AG04450 (cell line): Measurements from ENCODE around the gene MFAP1. TPM values are rescaled to one million over a fixed set of nuclear protein-coding genes. Genes with fewer than 3 reads are reported as not detected.
"Not testable (repeated sequence)": the region's sequence is repeated elsewhere in the genome, so short reads cannot be mapped to it uniquely, and the experiment has no call there.

ENCODE experiments used
- CTCF ChIA-PET: fragments of 300-600, 350-600 bp; formaldehyde crosslinking; extraction: SDS; loops from one replicate; lab custom pipeline; 2022; ENCODE audit warnings: antibody characterized with exemption, inconsistent platforms; lab: Charles Lee
- POLR2A ChIA-PET: fragments of 350-600 bp; formaldehyde crosslinking; extraction: SDS; loops from one replicate; lab custom pipeline; 2021; ENCODE audit warnings: antibody characterized with exemption, inconsistent platforms; lab: Yijun Ruan, JAX
- DNase-seq: peaks from one replicate; pipeline ENCODE4 v3.0.0-alpha.2; 2011; ENCODE audit warnings: low read depth, low spot score
- H3K27ac ChIP-seq: one replicate; pipeline ENCODE4 v1.5.1; 2012; ENCODE audit warnings: low read depth, low read length, control low read depth
- H3K27me3 ChIP-seq: one replicate; pipeline ENCODE4 v1.6.0; 2012; ENCODE audit warnings: low read length; ENCODE audit not compliant: control insufficient read depth, insufficient read depth
- H3K4me3 ChIP-seq: 2 replicates; pipeline ENCODE4 v1.5.1; 2011; ENCODE audit warnings: mild to moderate bottlenecking, low read depth, low read length, control low read depth
- H3K9me3 ChIP-seq: 2 replicates; pipeline ENCODE4 v1.5.1; 2012; ENCODE audit warnings: low read length; ENCODE audit not compliant: control insufficient read depth, insufficient read depth
- polyA plus RNA-seq: library from polyadenylated mRNA; depleted of rRNA; stranded (reverse); fragments of >200 nt; gene quantifications from 2 replicates; pipeline ENCODE4 v1.2.3, GENCODE V29; 2011
- TF ChIP-seq, protein P1 (sequence below): IDR thresholded peaks from 2 replicates; pipeline ENCODE4 v1.5.1; 2011; ENCODE audit warnings: low read depth, low read length, control low read depth, inconsistent platforms

The MFAP1 gene
- polyA plus RNA-seq, 1 experiment, result 61.9 TPM

GRCh38 chr15:43852607-43853006, 28.1 kb upstream of the MFAP1 start:
- ChIA-PET POLR2A (no interaction called here), CTCF (no interaction called here)

GRCh38 chr15:43851251-43851650, 26.8 kb upstream of the MFAP1 start:
- CTCF ChIA-PET, result interaction anchor here (1.7 kb wide), 1 partner anchor 21 kb away, joined by 6 read pairs; no protein-coding TSS in a partner anchor
- Histone ChIP-seq H3K27me3 (no peaks in the 10 kb centered on the region), H3K27ac (no peak overlapping the region), H3K9me3 (no peaks in the 10 kb centered on the region), H3K4me3 (no peak overlapping the region)
- POLR2A ChIA-PET, result no interaction called here
- TF ChIP-seq, protein P1, sequence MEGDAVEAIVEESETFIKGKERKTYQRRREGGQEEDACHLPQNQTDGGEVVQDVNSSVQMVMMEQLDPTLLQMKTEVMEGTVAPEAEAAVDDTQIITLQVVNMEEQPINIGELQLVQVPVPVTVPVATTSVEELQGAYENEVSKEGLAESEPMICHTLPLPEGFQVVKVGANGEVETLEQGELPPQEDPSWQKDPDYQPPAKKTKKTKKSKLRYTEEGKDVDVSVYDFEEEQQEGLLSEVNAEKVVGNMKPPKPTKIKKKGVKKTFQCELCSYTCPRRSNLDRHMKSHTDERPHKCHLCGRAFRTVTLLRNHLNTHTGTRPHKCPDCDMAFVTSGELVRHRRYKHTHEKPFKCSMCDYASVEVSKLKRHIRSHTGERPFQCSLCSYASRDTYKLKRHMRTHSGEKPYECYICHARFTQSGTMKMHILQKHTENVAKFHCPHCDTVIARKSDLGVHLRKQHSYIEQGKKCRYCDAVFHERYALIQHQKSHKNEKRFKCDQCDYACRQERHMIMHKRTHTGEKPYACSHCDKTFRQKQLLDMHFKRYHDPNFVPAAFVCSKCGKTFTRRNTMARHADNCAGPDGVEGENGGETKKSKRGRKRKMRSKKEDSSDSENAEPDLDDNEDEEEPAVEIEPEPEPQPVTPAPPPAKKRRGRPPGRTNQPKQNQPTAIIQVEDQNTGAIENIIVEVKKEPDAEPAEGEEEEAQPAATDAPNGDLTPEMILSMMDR, result no peak
- DNase-seq, result no peak

More at GRCh38 chr15:43852607-43853006, 28.1 kb upstream of the MFAP1 start:
- Histone ChIP-seq H3K27ac (no peak overlapping the region), H3K27me3 (no peaks in the 10 kb centered on the region), H3K4me3 (no peak overlapping the region), H3K9me3 (no peaks in the 10 kb centered on the region)
- DNase-seq, result no peak
- TF ChIP-seq, protein P1, result no peak

DNA sequence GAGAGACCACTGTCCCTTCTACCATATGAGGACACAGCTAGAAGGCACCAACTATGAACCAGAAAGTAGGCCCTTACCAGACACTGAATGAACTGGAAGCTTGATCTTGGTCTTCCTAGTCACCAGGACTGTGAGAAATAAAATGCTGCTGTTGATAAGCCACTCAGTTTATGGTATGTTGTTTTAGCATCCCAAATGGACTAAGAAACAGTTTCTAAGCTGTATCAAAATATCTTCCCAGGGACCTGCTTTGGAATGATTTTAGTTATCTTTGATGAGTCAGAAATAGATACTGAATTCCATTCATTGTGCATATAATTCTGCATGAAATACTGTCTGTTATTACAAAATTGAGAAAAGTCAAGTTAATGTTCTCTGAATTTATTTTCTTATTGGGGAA, 20.9 kb upstream of the MFAP1 start:
- POLR2A ChIA-PET, result no interaction called here
- H3K27ac ChIP-seq, result no peak overlapping the region
- CTCF ChIA-PET, result no interaction called here
- H3K27me3 ChIP-seq, result no peaks in the 10 kb centered on the region
- H3K4me3 ChIP-seq, result no peak overlapping the region
- H3K9me3 ChIP-seq, result no peaks in the 10 kb centered on the region
- TF ChIP-seq, protein P1, result no peak
- no peak for DNase-seq

- not testable (repeated sequence) for H3K27ac ChIP-seq, H3K9me3 ChIP-seq, H3K4me3 ChIP-seq, H3K27me3 ChIP-seq, DNase-seq
- CTCF ChIA-PET, result interaction anchor here (0.5 to 0.7 kb wide), 2 partner anchors 38 to 97 kb away, joined by 4 to 5 read pairs; no protein-coding TSS in a partner anchor
- POLR2A ChIA-PET, result interaction anchor here (0.7 kb wide), 1 partner anchor 19 kb away, joined by 5 read pairs; no protein-coding TSS in a partner anchor
These were observed 8.0 kb upstream of the MFAP1 start for GRCh38 chr15:43832485-43832884.

DNA sequence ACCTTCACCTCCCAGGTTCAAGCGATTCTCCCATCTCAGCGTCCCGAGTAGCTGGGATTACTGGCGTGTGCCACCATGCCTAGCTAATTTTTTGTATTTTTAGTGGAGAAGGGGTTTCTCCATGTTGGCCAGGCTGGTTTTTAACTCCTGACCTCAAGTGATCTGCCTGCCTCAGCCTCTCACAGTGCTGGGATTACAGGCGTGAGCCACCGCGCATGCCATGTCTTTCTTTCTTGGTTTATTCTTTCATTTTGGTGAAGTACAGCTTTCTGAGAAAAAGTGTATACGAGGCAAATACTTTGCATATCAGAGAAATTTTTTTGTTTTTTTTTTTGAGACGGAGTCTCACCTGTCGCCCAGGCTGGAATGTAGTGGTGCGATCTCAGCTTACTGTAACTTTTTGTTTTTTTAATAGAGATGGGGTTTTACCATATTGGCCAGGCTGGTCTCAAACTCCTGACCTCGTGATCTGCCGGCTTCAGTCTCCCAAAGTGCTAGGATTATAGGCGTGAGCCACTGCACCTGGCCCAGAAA, 7.1 kb upstream of the MFAP1 start:
- H3K9me3 ChIP-seq, H3K27me3 ChIP-seq, H3K27ac ChIP-seq, POLR2A ChIA-PET, DNase-seq, H3K4me3 ChIP-seq: not testable (repeated sequence)
- CTCF ChIA-PET, result interaction anchor here (0.5 to 0.7 kb wide), 2 partner anchors 96 to 410 kb away, joined by 4 read pairs; no protein-coding TSS in a partner anchor

GRCh38 chr15:43830691-43831275, 6.3 kb upstream of the MFAP1 start:
- H3K4me3 ChIP-seq, H3K9me3 ChIP-seq, POLR2A ChIA-PET, DNase-seq, CTCF ChIA-PET, H3K27me3 ChIP-seq, H3K27ac ChIP-seq: not testable (repeated sequence)

DNA sequence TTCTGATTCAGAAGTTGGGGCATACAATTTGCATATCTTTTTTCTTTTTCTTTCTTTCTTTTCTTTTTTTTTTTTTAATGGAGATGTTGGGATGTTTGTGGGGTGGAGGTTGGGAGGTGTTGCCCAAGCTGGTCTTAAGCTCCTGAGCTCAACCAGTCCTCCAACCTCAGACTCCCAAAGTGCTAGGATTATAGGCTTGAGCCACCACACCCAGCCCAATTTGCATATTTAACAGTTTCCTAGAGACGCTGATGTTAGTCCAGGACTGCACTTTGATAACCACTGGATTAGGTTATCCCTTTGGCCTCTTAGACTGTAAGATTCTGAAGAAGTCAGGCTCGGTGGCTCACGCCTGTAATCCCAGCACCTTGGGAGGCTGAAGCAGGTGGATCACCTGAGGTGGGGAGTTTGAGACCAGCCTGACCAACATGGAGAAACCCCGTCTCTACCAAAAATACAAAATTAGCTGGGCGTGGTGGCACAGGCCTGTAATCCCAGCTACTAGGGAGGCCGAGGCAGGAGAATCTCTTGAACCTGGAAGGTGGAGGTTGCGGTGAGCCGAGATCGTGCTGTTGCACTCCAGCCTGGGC, 5.6 kb upstream of the MFAP1 start:
- DNase-seq, H3K27me3 ChIP-seq, POLR2A ChIA-PET, CTCF ChIA-PET, H3K27ac ChIP-seq, H3K9me3 ChIP-seq, H3K4me3 ChIP-seq: not testable (repeated sequence)
